Suprapubic skin (tissue), 4 donors: ENCODE data around the gene CALCB. TPM values are rescaled to one million over a fixed set of nuclear protein-coding genes. Genes with fewer than 3 reads are reported as not detected.
A peak's percentile ranks its signal among the peaks of the same experiment; 100 is the strongest.
"Not testable (repeated sequence)": the region's sequence is repeated elsewhere in the genome, so short reads cannot be mapped to it uniquely, and the experiment has no call there.

ENCODE experiments used
- DNase-seq, 2 donors: peaks; one replicate each; pipeline ENCODE4 v3.0.0-alpha.2; 2019; ENCODE audit warnings: low spot score in 2 of 2
- H3K27ac ChIP-seq: fragments of 200-600 bp; sonication (generic); one replicate; pipeline ENCODE4 v1.5.1; 2019
- H3K27me3 ChIP-seq: fragments of 200-600 bp; sonication (generic); one replicate; pipeline ENCODE4 v1.5.1; 2019
- H3K36me3 ChIP-seq: fragments of 200-600 bp; sonication (generic); one replicate; pipeline ENCODE4 v1.5.1; 2019
- H3K4me1 ChIP-seq: fragments of 200-600 bp; sonication (generic); one replicate; pipeline ENCODE4 v1.5.1; 2019
- H3K4me3 ChIP-seq: fragments of 200-600 bp; sonication (generic); one replicate; pipeline ENCODE4 v1.5.1; 2019; ENCODE audit warnings: mild to moderate bottlenecking
- H3K9me3 ChIP-seq: fragments of 200-600 bp; sonication (generic); one replicate; pipeline ENCODE4 v1.5.1; 2019
- EP300 ChIP-seq: sonication (generic); formaldehyde crosslinking; IDR thresholded peaks from one replicate; pipeline ENCODE4 v1.6.1; 2017; ENCODE audit warnings: antibody characterized with exemption
- POLR2A ChIP-seq, 2 donors: fragments of 450-650 bp; IDR thresholded peaks; one replicate each; pipeline ENCODE4 v1.6.1; 2017; ENCODE audit warnings: antibody characterized with exemption in 2 of 2, mild to moderate bottlenecking in 2 of 2, moderate library complexity in 2 of 2
- POLR2AphosphoS5 ChIP-seq, 3 donors: sonication (generic); formaldehyde crosslinking; IDR thresholded peaks; one replicate each; pipeline ENCODE4 v1.6.1; 2017; ENCODE audit warnings: antibody characterized with exemption in 3 of 3
- WGBS: methylation state at CpG from one replicate; pipeline ENCODE4 v1.1.5; 2018; 5-methylcytosine and 5-hydroxymethylcytosine counted together
- total RNA-seq, 4 donors: library from RNA; depleted of rRNA; stranded (reverse); fragments of >200 nt; gene quantifications; one replicate each; pipeline ENCODE4 v1.1.0, GENCODE V29; 2016
- TF ChIP-seq, protein P1 (sequence below), 2 donors: fragments of 200-600 bp in 1 of 2; fragments of 450-650 bp in 1 of 2; sonication (generic) in 1 of 2; IDR thresholded peaks; one replicate each; pipeline ENCODE4 v1.5.1; 2016 to 2019; ENCODE audit warnings: antibody characterized with exemption in 2 of 2, mild to moderate bottlenecking in 1 of 2, moderate library complexity in 1 of 2

CALCB gene, protein sequence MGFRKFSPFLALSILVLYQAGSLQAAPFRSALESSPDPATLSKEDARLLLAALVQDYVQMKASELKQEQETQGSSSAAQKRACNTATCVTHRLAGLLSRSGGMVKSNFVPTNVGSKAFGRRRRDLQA
- under 1 TPM in 1 of 4 donors, not detected in 3; 0.48 TPM for total RNA-seq

DNA sequence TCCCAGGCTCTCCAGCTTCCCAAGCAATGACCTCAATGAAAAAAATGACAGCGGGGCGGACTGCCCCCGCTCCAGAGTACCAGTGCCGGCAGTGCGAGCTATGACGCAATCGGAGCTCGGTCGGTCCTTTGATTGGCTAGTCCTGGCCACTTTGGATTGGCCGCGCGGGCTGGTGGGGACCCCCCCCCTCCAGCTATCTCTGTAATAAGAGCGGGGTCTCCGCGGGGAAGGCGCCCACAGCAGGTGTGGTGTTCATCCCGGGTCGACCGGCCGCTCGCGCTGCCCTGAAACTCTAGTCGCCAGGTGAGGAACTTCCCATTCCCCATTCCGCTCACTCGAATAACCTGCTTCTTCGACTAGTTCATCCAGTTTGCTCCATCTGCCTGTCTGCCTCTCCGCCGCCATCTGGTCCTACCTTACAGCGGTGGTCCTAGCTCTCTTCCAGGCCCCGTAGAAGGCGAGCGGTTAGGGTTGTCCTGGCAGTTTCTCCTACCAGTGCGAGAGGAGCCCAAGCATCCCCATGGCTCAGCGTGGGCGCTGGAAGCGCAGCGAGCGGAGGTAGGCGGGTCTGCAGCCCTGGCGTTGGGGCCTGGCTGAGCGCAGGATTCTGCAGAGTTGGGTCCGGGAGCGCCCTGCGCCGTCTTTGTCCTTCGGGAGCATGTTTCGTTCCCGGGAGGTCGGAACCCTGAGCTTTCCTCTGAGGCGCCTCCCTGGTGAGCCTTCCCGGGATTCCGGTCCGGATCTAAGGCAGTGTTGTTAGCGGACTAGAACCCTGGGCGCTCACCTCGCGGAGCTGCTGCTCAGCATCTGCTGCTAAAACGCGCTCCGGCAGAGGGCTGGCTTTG lies at the start of gene CALCB:
TSS of gene CALCB (plus strand) at position 233 of the 845 bp plus-strand sequence. CDS start 1,126 bp downstream, outside the sequence.
- no peak for DNase-seq
- H3K27ac ChIP-seq, result no peak within 1 kb of the TSS
- H3K36me3 ChIP-seq, result no peaks in the 10 kb centered on the region
- TF ChIP-seq POLR2AphosphoS5 (IDR thresholded peaks at IDR 0.05) (no peak), POLR2A (IDR thresholded peaks at IDR 0.05) (no peak), EP300 (no peak)
- TF ChIP-seq, protein P1, sequence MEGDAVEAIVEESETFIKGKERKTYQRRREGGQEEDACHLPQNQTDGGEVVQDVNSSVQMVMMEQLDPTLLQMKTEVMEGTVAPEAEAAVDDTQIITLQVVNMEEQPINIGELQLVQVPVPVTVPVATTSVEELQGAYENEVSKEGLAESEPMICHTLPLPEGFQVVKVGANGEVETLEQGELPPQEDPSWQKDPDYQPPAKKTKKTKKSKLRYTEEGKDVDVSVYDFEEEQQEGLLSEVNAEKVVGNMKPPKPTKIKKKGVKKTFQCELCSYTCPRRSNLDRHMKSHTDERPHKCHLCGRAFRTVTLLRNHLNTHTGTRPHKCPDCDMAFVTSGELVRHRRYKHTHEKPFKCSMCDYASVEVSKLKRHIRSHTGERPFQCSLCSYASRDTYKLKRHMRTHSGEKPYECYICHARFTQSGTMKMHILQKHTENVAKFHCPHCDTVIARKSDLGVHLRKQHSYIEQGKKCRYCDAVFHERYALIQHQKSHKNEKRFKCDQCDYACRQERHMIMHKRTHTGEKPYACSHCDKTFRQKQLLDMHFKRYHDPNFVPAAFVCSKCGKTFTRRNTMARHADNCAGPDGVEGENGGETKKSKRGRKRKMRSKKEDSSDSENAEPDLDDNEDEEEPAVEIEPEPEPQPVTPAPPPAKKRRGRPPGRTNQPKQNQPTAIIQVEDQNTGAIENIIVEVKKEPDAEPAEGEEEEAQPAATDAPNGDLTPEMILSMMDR (IDR thresholded peaks at IDR 0.05), result no peak
- WGBS, result 4% methylated on average over 28 of the region's 60 CpGs
- H3K4me1 ChIP-seq, result peaks cover 18% of the 10 kb centered on the region
- peaks cover 51% of the 10 kb centered on the region for H3K27me3 ChIP-seq
- H3K9me3 ChIP-seq, result no peaks in the 10 kb centered on the region
- H3K4me3 ChIP-seq, result peak within 1 kb of the TSS; percentile 28

DNA sequence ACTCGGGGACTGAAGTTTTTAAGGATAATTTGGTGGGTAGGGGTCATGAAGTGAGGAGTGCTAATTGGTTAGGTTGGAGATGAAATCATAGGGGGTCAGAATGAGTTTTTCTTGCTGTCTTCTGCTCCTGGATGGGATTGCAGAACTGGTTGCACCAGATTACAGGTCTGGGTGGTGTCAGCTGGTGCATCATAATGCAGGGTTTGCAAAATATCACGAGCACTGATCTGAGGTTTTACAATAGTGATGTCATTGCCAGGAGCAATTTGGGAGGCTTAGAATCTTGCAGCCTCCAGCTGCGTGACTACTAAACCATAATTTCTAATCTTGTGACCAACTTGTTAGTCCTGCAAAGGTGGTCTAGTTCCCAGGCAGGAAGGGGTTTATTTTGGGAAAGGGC lies 46.4 kb upstream of the CALCB start:
- H3K9me3 ChIP-seq, result no peaks in the 10 kb centered on the region
- H3K4me1 ChIP-seq, result no peaks in the 10 kb centered on the region
- H3K27ac ChIP-seq, result no peak overlapping the region
- WGBS, result 32% methylated on average over 3 of the region's 3 CpGs
- H3K4me3 ChIP-seq, result no peak overlapping the region
- H3K27me3 ChIP-seq, result no peaks in the 10 kb centered on the region
- TF ChIP-seq EP300, result no peak
- TF ChIP-seq POLR2AphosphoS5 (IDR thresholded peaks at IDR 0.05), result no peak
- TF ChIP-seq, protein P1 (IDR thresholded peaks at IDR 0.05), result no peak
- no peak for TF ChIP-seq POLR2A (IDR thresholded peaks at IDR 0.05)
- H3K36me3 ChIP-seq, result no peaks in the 10 kb centered on the region
- DNase-seq, result no peak

DNA sequence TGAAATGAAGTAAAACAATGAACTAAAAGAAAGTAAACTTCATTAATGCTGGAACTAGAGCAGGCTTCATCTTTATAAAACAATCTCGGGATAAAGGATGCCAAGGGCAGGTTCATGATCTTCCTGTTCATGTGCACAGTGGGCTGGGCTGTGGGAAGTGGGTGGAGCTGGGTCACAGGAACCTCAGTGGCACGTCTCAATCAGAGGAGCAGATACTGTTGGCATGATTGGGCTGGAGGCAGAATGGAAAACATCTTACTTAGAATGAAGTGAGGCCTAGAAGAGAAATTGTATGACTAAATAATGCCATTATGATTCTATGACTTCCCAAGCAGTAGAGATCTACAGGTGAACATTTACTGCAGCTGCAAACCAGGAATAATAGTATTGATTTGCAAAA lies 45.4 kb upstream of the CALCB start:
- TF ChIP-seq, protein P1 (IDR thresholded peaks at IDR 0.05), result no peak
- TF ChIP-seq EP300, result no peak
- H3K9me3 ChIP-seq, result no peaks in the 10 kb centered on the region
- WGBS, result 25% methylated on average over 2 of the region's 2 CpGs

DNA sequence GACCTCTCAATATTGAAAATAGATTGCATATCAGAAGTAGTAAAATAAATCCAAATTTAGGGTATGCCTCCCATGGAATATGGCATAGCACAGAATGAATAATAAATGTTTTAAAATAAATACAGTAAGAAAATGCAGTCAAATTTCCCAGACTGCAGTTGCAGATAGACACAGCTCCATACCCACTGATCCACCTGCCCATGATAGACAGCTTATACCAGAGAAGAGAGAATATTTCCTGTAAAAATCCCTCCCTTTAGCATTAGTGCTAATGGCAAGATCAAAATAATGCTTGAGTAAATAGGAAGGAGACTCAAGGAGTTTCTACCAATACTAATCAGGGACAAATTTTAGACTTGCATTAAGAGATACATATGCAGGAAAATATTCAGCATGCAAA lies 45.0 kb upstream of the CALCB start:
- DNase-seq, result no peak

More for the DNA sequence above, 45.4 kb upstream of the CALCB start:
- Histone ChIP-seq H3K4me3 (no peak overlapping the region), H3K27ac (no peak overlapping the region), H3K27me3 (no peaks in the 10 kb centered on the region), H3K4me1 (no peaks in the 10 kb centered on the region), H3K36me3 (no peaks in the 10 kb centered on the region)
- no peak for DNase-seq

DNA sequence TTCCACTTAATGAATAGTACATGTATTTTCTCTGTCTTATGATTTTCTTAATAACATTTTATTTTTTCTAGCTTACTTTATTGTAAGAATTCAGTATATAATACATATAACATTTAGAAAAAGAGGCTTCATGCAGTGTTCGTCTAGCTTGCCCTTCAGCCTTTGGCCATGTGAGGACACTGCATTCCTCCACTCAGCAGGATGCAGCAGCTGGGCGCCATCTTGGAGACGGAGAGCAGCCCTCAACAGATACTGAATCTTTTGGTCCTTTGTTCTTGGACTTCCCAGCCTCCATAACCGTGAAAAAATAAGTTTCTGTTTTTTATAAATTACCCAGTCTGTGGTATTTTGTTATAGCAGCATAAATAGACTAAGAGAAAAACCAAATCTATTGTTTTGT lies 41.4 kb upstream of the CALCB start:
- H3K4me3 ChIP-seq, H3K27me3 ChIP-seq, H3K9me3 ChIP-seq, H3K4me1 ChIP-seq, H3K36me3 ChIP-seq, DNase-seq, H3K27ac ChIP-seq: not testable (repeated sequence)
- 82% methylated on average over 4 of the region's 4 CpGs for whole genome bisulfite sequencing

More for the DNA sequence above, 45.0 kb upstream of the CALCB start:
- H3K27me3 ChIP-seq, result no peaks in the 10 kb centered on the region
- H3K27ac ChIP-seq, result no peak overlapping the region
- no peaks in the 10 kb centered on the region for H3K9me3 ChIP-seq
- no peaks in the 10 kb centered on the region for H3K36me3 ChIP-seq
- no peaks in the 10 kb centered on the region for H3K4me1 ChIP-seq
- no peak overlapping the region for H3K4me3 ChIP-seq
- TF ChIP-seq EP300, result no peak
- TF ChIP-seq, protein P1 (IDR thresholded peaks at IDR 0.05), result no peak
- no peak for TF ChIP-seq POLR2AphosphoS5 (IDR thresholded peaks at IDR 0.05)
- no peak for TF ChIP-seq POLR2A (IDR thresholded peaks at IDR 0.05)
